Measurements from ENCODE around the gene ENPP6.
"Not testable (repeated sequence)": the region's sequence is repeated elsewhere in the genome, so short reads cannot be mapped to it uniquely, and the experiment has no call there.

The ENPP6 gene

GRCh38 chr4:184214931-184215330 is 2.7 kb downstream of the ENPP6 start:
- Mint-ChIP-seq H3K36me3 (ENCODE audit: low read depth) (peaks cover 5% of the 10 kb centered on the region), H3K27me3 (ENCODE audit: low read depth) (peaks cover 12% of the 10 kb centered on the region), H3K9me3 (peaks cover 3% of the 10 kb centered on the region), H3K4me1 (ENCODE audit: low read depth) (peaks cover 2% of the 10 kb centered on the region), H3K27ac (no peak overlapping the region), H3K4me3 (no peak overlapping the region)

- not testable (repeated sequence) for H3K4me1 Mint-ChIP-seq (ENCODE audit: low read depth); H3K27ac Mint-ChIP-seq; H3K4me3 Mint-ChIP-seq; H3K27me3 Mint-ChIP-seq (ENCODE audit: low read depth); H3K9me3 Mint-ChIP-seq; H3K36me3 Mint-ChIP-seq (ENCODE audit: low read depth)
These were observed 9.7 kb downstream of the ENPP6 start for GRCh38 chr4:184207734-184208607.

GRCh38 chr4:184205243-184205642 is 12.4 kb downstream of the ENPP6 start:
- Mint-ChIP-seq H3K27me3 (ENCODE audit: low read depth) (no peaks in the 10 kb centered on the region), H3K4me1 (ENCODE audit: low read depth) (no peaks in the 10 kb centered on the region), H3K27ac (no peak overlapping the region), H3K9me3 (no peaks in the 10 kb centered on the region), H3K36me3 (ENCODE audit: low read depth) (no peaks in the 10 kb centered on the region), H3K4me3 (no peak overlapping the region)

GRCh38 chr4:184203300-184203699 is 14.4 kb downstream of the ENPP6 start:
- no peaks in the 10 kb centered on the region for H3K27me3 Mint-ChIP-seq (ENCODE audit: low read depth)
- no peak overlapping the region for H3K27ac Mint-ChIP-seq
- no peaks in the 10 kb centered on the region for H3K36me3 Mint-ChIP-seq (ENCODE audit: low read depth)
- no peaks in the 10 kb centered on the region for H3K9me3 Mint-ChIP-seq
- no peak overlapping the region for H3K4me3 Mint-ChIP-seq
- no peaks in the 10 kb centered on the region for H3K4me1 Mint-ChIP-seq (ENCODE audit: low read depth)

GRCh38 chr4:184201179-184201578 is 16.5 kb downstream of the ENPP6 start:
- H3K27ac Mint-ChIP-seq, result no peak overlapping the region
- H3K9me3 Mint-ChIP-seq, result no peaks in the 10 kb centered on the region
- H3K4me1 Mint-ChIP-seq (ENCODE audit: low read depth), result no peaks in the 10 kb centered on the region
- H3K27me3 Mint-ChIP-seq (ENCODE audit: low read depth), result no peaks in the 10 kb centered on the region
- no peak overlapping the region for H3K4me3 Mint-ChIP-seq
- H3K36me3 Mint-ChIP-seq (ENCODE audit: low read depth), result no peaks in the 10 kb centered on the region

GRCh38 chr4:184200296-184200695 is 17.4 kb downstream of the ENPP6 start:
- H3K27ac Mint-ChIP-seq, result no peak overlapping the region
- no peaks in the 10 kb centered on the region for H3K9me3 Mint-ChIP-seq
- H3K4me3 Mint-ChIP-seq, result no peak overlapping the region
- H3K27me3 Mint-ChIP-seq (ENCODE audit: low read depth), result peaks cover under 1% of the 10 kb centered on the region
- no peaks in the 10 kb centered on the region for H3K4me1 Mint-ChIP-seq (ENCODE audit: low read depth)
- no peaks in the 10 kb centered on the region for H3K36me3 Mint-ChIP-seq (ENCODE audit: low read depth)

- Mint-ChIP-seq H3K27me3 (ENCODE audit: low read depth) (peaks cover 3% of the 10 kb centered on the region), H3K4me3 (no peak overlapping the region), H3K4me1 (ENCODE audit: low read depth) (no peaks in the 10 kb centered on the region), H3K27ac (no peak overlapping the region), H3K36me3 (ENCODE audit: low read depth) (no peaks in the 10 kb centered on the region), H3K9me3 (no peaks in the 10 kb centered on the region)
These were observed 17.9 kb downstream of the ENPP6 start for GRCh38 chr4:184199780-184200179.

GRCh38 chr4:184198190-184198589 is 19.5 kb downstream of the ENPP6 start:
- no peaks in the 10 kb centered on the region for H3K36me3 Mint-ChIP-seq (ENCODE audit: low read depth)
- no peak overlapping the region for H3K4me3 Mint-ChIP-seq
- no peak overlapping the region for H3K27ac Mint-ChIP-seq
- no peaks in the 10 kb centered on the region for H3K4me1 Mint-ChIP-seq (ENCODE audit: low read depth)
- H3K9me3 Mint-ChIP-seq, result no peaks in the 10 kb centered on the region
- peaks cover 8% of the 10 kb centered on the region for H3K27me3 Mint-ChIP-seq (ENCODE audit: low read depth)

GRCh38 chr4:184197536-184198082 is 20.1 kb downstream of the ENPP6 start:
- Mint-ChIP-seq H3K4me3 (no peak overlapping the region), H3K27me3 (ENCODE audit: low read depth) (peaks cover 8% of the 10 kb centered on the region), H3K36me3 (ENCODE audit: low read depth) (no peaks in the 10 kb centered on the region), H3K4me1 (ENCODE audit: low read depth) (no peaks in the 10 kb centered on the region), H3K27ac (no peak overlapping the region), H3K9me3 (no peaks in the 10 kb centered on the region)

- Mint-ChIP-seq H3K36me3 (ENCODE audit: low read depth) (no peaks in the 10 kb centered on the region), H3K27me3 (ENCODE audit: low read depth) (peaks cover 13% of the 10 kb centered on the region), H3K9me3 (no peaks in the 10 kb centered on the region), H3K27ac (no peak overlapping the region), H3K4me3 (no peak overlapping the region), H3K4me1 (ENCODE audit: low read depth) (no peaks in the 10 kb centered on the region)
These were observed 20.8 kb downstream of the ENPP6 start for GRCh38 chr4:184196730-184197385.

- Mint-ChIP-seq H3K27me3 (ENCODE audit: low read depth) (peaks cover 16% of the 10 kb centered on the region), H3K36me3 (ENCODE audit: low read depth) (no peaks in the 10 kb centered on the region), H3K9me3 (no peaks in the 10 kb centered on the region), H3K27ac (no peak overlapping the region), H3K4me1 (ENCODE audit: low read depth) (no peaks in the 10 kb centered on the region), H3K4me3 (no peak overlapping the region)
These were observed 23.8 kb downstream of the ENPP6 start for GRCh38 chr4:184193556-184194525.

GRCh38 chr4:184192933-184193332 is 24.7 kb downstream of the ENPP6 start:
- Mint-ChIP-seq H3K27ac (no peak overlapping the region), H3K36me3 (ENCODE audit: low read depth) (no peaks in the 10 kb centered on the region), H3K4me1 (ENCODE audit: low read depth) (no peaks in the 10 kb centered on the region), H3K9me3 (no peaks in the 10 kb centered on the region), H3K4me3 (no peak overlapping the region), H3K27me3 (ENCODE audit: low read depth) (peaks cover 16% of the 10 kb centered on the region)

GRCh38 chr4:184191267-184191666 is 26.4 kb downstream of the ENPP6 start:
- Mint-ChIP-seq H3K4me1 (ENCODE audit: low read depth) (no peaks in the 10 kb centered on the region), H3K4me3 (no peak overlapping the region), H3K27ac (no peak overlapping the region), H3K36me3 (ENCODE audit: low read depth) (no peaks in the 10 kb centered on the region), H3K9me3 (no peaks in the 10 kb centered on the region), H3K27me3 (ENCODE audit: low read depth) (peaks cover 18% of the 10 kb centered on the region)

- Mint-ChIP-seq H3K36me3 (ENCODE audit: low read depth) (no peaks in the 10 kb centered on the region), H3K4me1 (ENCODE audit: low read depth) (no peaks in the 10 kb centered on the region), H3K9me3 (no peaks in the 10 kb centered on the region), H3K4me3 (no peak overlapping the region), H3K27ac (no peak overlapping the region), H3K27me3 (ENCODE audit: low read depth) (peaks cover 20% of the 10 kb centered on the region)
These were observed 27.0 kb downstream of the ENPP6 start for GRCh38 chr4:184190711-184191110.

Data from T-helper 1 cell treated with Interleukin-12 subunit alpha and Interleukin-12 subunit beta and Interleukin-4 antibody, amounts not matched to agents 30 μg/mL and 1 μg/mL, for 36 hours (primary cell).